Suppressor macrophage treated with lipopolysaccharide for 1 hour (primary cell): ENCODE measurements around the gene PRKX.
"Not testable (repeated sequence)": the region's sequence is repeated elsewhere in the genome, so short reads cannot be mapped to it uniquely, and the experiment has no call there.

Experiments
- DNase-seq, 3 donors: peaks; one replicate each; pipeline ENCODE4 v3.0.0-alpha.2; 2020 to 2022

Gene PRKX

GRCh38 chrX:3563451-3563850, 150.0 kb downstream of the PRKX start:
- no peak for DNase-seq

GRCh38 chrX:3560010-3560409, 153.4 kb downstream of the PRKX start:
- DNase-seq: not testable (repeated sequence)
